Fibroblast of villous mesenchyme (primary cell): ENCODE data around the gene ADIPOR1. TPM values are rescaled to one million over a fixed set of nuclear protein-coding genes. Genes with fewer than 3 reads are reported as not detected.
"Not testable (repeated sequence)": the region's sequence is repeated elsewhere in the genome, so short reads cannot be mapped to it uniquely, and the experiment has no call there.

ENCODE experiments used
- DNase-seq: peaks from one replicate; pipeline ENCODE4 v3.0.0-alpha.2; 2010; ENCODE audit warnings: low read depth
- H3K4me3 ChIP-seq: 2 replicates; pipeline ENCODE4 v1.5.1; 2011; ENCODE audit warnings: low read depth, mild to moderate bottlenecking, low read length
- small RNA-seq: library from RNA; depleted of rRNA; stranded (forward); fragments of <200 nt; gene quantifications from one replicate; pipeline ENCODE3, GENCODE V24; 2012
- total RNA-seq: library from RNA; depleted of rRNA; stranded (reverse); fragments of >200 nt; gene quantifications from 2 replicates; pipeline ENCODE4 v1.2.3, GENCODE V29; 2012
- TF ChIP-seq, protein P1 (sequence below): IDR thresholded peaks from 2 replicates; pipeline ENCODE4 v1.5.1; 2012; ENCODE audit warnings: low read depth, mild to moderate bottlenecking, low read length; ENCODE audit not compliant: insufficient read depth

The ADIPOR1 gene
- total RNA-seq, 1 donor, result 118 TPM

GRCh38 chr1:202915146-202915545 lies 43.0 kb downstream of the ADIPOR1 start:
- no peak overlapping the region for H3K4me3 ChIP-seq
- DNase-seq, result no peak
- TF ChIP-seq, protein P1, sequence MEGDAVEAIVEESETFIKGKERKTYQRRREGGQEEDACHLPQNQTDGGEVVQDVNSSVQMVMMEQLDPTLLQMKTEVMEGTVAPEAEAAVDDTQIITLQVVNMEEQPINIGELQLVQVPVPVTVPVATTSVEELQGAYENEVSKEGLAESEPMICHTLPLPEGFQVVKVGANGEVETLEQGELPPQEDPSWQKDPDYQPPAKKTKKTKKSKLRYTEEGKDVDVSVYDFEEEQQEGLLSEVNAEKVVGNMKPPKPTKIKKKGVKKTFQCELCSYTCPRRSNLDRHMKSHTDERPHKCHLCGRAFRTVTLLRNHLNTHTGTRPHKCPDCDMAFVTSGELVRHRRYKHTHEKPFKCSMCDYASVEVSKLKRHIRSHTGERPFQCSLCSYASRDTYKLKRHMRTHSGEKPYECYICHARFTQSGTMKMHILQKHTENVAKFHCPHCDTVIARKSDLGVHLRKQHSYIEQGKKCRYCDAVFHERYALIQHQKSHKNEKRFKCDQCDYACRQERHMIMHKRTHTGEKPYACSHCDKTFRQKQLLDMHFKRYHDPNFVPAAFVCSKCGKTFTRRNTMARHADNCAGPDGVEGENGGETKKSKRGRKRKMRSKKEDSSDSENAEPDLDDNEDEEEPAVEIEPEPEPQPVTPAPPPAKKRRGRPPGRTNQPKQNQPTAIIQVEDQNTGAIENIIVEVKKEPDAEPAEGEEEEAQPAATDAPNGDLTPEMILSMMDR, result no peak

GRCh38 chr1:202912476-202912875 lies 45.6 kb downstream of the ADIPOR1 start:
- not testable (repeated sequence) for DNase-seq, H3K4me3 ChIP-seq

- no peak for DNase-seq
- TF ChIP-seq, protein P1, result no peak
- no peak overlapping the region for H3K4me3 ChIP-seq
These were observed 48.6 kb downstream of the ADIPOR1 start for GRCh38 chr1:202909494-202909893.

DNA sequence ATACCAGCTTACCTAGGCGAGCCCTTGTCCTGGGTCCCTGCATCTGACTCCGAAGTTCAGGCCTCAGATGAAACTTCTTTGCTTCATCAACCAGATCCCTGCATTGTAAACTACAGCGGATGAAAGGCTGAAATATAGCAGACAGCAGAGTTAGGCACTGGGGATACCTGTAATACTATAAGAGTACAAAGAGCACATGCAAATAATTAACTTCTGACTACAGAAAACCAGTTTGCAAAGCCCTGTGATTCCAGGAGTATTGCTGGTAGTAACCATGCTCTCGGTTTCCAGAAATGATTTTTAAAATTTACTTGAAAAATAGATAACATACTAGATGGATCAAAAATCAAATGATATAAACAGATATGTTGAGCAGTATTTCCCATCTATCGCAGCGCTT lies 49.1 kb downstream of the ADIPOR1 start:
- TF ChIP-seq, protein P1, result no peak
- DNase-seq, result no peak
- no peak overlapping the region for H3K4me3 ChIP-seq

DNA sequence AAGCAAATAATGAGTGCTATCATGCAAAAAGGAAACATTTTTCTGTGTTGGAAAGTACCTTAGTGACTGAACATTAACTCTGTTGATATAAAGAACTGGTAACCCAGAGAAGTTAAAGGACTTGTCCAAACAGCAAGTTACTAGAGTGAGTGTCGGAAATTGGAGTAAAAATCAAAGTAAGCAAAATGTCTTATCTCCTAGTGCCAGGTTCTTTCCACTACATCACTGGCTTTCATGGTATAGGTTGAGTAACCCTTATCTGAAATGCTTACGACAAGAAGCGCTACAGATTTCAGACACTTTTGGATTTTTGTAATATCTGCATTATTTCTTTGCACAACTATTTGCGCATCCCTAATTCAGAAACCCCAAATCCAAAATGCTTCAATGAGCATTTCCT lies 52.8 kb downstream of the ADIPOR1 start:
- H3K4me3 ChIP-seq, result no peak overlapping the region
- TF ChIP-seq, protein P1, result no peak
- DNase-seq, result no peak

GRCh38 chr1:202903808-202904207 lies 54.3 kb downstream of the ADIPOR1 start:
- not testable (repeated sequence) for DNase-seq, H3K4me3 ChIP-seq

- DNase-seq, result no peak
- TF ChIP-seq, protein P1, result no peak
- no peak overlapping the region for H3K4me3 ChIP-seq
These were observed 56.6 kb downstream of the ADIPOR1 start for GRCh38 chr1:202901555-202901954.

GRCh38 chr1:202892501-202892900 lies 65.6 kb downstream of the ADIPOR1 start:
- TF ChIP-seq, protein P1, result no peak
- no peak for DNase-seq
- H3K4me3 ChIP-seq, result no peak overlapping the region

Small RNAs within 50 kb of the gene (small RNA-seq; reads per million reads assigned to genes)
- not detected for gene RF00019

Other genes starting within 250 kb of the ADIPOR1 start
- gene SYT2, start 247.9 kb downstream of the ADIPOR1 start, total RNA-seq, result under 0.01 TPM in 1 of 2 replicates, not detected in the other
- 112 and 138 TPM in 2 replicates for gene KDM5B, start 149.9 kb downstream of the ADIPOR1 start, total RNA-seq
- gene PCAT6, start 147.4 kb downstream of the ADIPOR1 start, total RNA-seq, result 0.64 TPM in 1 of 2 replicates, not detected in the other
- 5.5 and 6.9 TPM in 2 replicates for gene RABIF, start 69.2 kb downstream of the ADIPOR1 start, total RNA-seq
- gene KLHL12, start 31.1 kb downstream of the ADIPOR1 start, total RNA-seq, result 23.8 and 35.4 TPM in 2 replicates
- 35.8 and 47.5 TPM in 2 replicates for gene CYB5R1, start 8.9 kb upstream of the ADIPOR1 start, total RNA-seq
- gene TMEM183A, start 49.1 kb upstream of the ADIPOR1 start, total RNA-seq, result 102 and 139 TPM in 2 replicates
- 1.6 and 4.3 TPM in 2 replicates for gene PPFIA4, start 68.2 kb upstream of the ADIPOR1 start, total RNA-seq
- gene MYOG, start 127.7 kb upstream of the ADIPOR1 start, total RNA-seq, result not detected in 2 replicates
- gene ADORA1, start 169.4 kb upstream of the ADIPOR1 start, total RNA-seq, result 8.7 and 14.2 TPM in 2 replicates
- 0.32 and 0.43 TPM in 2 replicates for gene MYBPH, start 217.5 kb upstream of the ADIPOR1 start, total RNA-seq
- 15.8 and 136 TPM in 2 replicates for gene CHI3L1, start 228.4 kb upstream of the ADIPOR1 start, total RNA-seq